Body of pancreas (tissue), 4 donors: ENCODE measurements around the gene PRIM1. TPM values are rescaled to one million over a fixed set of nuclear protein-coding genes. Genes with fewer than 3 reads are reported as not detected.

ENCODE experiments used
- ATAC-seq: fragments of 150-250 bp; one replicate; pipeline ENCODE4 v1.9.1; 2016
- DNase-seq, 4 donors: peaks; one replicate each; pipeline ENCODE4 v3.0.0-alpha.2; 2019
- H3K27ac ChIP-seq, 4 donors: fragments of 200-600 bp; sonication (generic); 1 replicate in 3 of 4; 2 replicates in 1 of 4; pipeline versions ENCODE4 v1.5.1 to v1.6.1; 2016 to 2019; ENCODE audit warnings: mild to moderate bottlenecking in 1 of 4, mixed read lengths in 1 of 4, moderate library complexity in 1 of 4
- H3K27me3 ChIP-seq, 2 donors: fragments of 200-600 bp; sonication (generic); one replicate each; pipeline ENCODE4 v1.6.0; 2016; ENCODE audit warnings: mild to moderate bottlenecking in 1 of 2
- H3K36me3 ChIP-seq, 2 donors: fragments of 200-600 bp; sonication (generic); replicated peaks in 1 of 2; 2 replicates each; pipeline ENCODE4 v1.5.1; 2016; ENCODE audit warnings: low read depth in 2 of 2; ENCODE audit not compliant: insufficient read depth in 1 of 2
- H3K4me1 ChIP-seq: fragments of 200-600 bp; sonication (generic); one replicate; pipeline ENCODE4 v1.6.0; 2016
- H3K4me3 ChIP-seq, 2 donors: fragments of 200-600 bp; sonication (generic); 1 replicate in 1 of 2; 2 replicates in 1 of 2; pipeline ENCODE4 v1.5.1; 2016 to 2019
- H3K9me3 ChIP-seq, 3 donors: fragments of 200-600 bp; sonication (generic); 1 replicate in 2 of 3; 2 replicates in 1 of 3; pipeline ENCODE4 v1.5.1; 2016
- POLR2A ChIP-seq, 3 donors: fragments of 450-650 bp; IDR thresholded peaks; one replicate each; pipeline ENCODE4 v1.6.1; 2016; ENCODE audit warnings: antibody characterized with exemption in 3 of 3, mild to moderate bottlenecking in 2 of 3
- WGBS, 2 donors: methylation state at CpG; one replicate each; pipeline ENCODE4 v1.1.5; 2017; 5-methylcytosine and 5-hydroxymethylcytosine counted together
- intact Hi-C: fragments of 100-400 bp; cut with DNase I; formaldehyde crosslinking; loops from one replicate; pipeline ENCODE4 v1.15.1; 2023
- total RNA-seq, 2 donors: library from RNA; depleted of rRNA; stranded (reverse); fragments of >200 nt; gene quantifications; one replicate each; pipeline ENCODE4 v1.1.0, GENCODE V29; 2016
- TF ChIP-seq, protein P1 (sequence below), 7 experiments: fragments of 450-650 bp in 4 of 7; fragments of 200-600 bp in 3 of 7; sonication (generic) in 3 of 7; IDR thresholded peaks; one replicate each; pipeline ENCODE4 v1.5.1; 2016 to 2019; ENCODE audit warnings: antibody characterized with exemption in 7 of 7

Gene PRIM1
- total RNA-seq, 2 donors from 2014 or later: 4.4 to 28.0 TPM

- ATAC-seq (no peak), DNase-seq (no peak)
- H3K9me3 ChIP-seq: no peaks in the 10 kb centered on the region
- no peak overlapping the region for H3K27ac ChIP-seq
- peaks cover 14 to 21% of the 10 kb centered on the region in 2 donors for H3K36me3 ChIP-seq
- intact Hi-C loops: no loop called here
- no peaks in the 10 kb centered on the region for H3K27me3 ChIP-seq
- peaks cover 65% of the 10 kb centered on the region for H3K4me1 ChIP-seq
- 69 to 94% methylated on average over 3 to 4 of the region's 4 CpGs for WGBS, 2 donors
- no peak overlapping the region for H3K4me3 ChIP-seq
- TF ChIP-seq, protein P1, sequence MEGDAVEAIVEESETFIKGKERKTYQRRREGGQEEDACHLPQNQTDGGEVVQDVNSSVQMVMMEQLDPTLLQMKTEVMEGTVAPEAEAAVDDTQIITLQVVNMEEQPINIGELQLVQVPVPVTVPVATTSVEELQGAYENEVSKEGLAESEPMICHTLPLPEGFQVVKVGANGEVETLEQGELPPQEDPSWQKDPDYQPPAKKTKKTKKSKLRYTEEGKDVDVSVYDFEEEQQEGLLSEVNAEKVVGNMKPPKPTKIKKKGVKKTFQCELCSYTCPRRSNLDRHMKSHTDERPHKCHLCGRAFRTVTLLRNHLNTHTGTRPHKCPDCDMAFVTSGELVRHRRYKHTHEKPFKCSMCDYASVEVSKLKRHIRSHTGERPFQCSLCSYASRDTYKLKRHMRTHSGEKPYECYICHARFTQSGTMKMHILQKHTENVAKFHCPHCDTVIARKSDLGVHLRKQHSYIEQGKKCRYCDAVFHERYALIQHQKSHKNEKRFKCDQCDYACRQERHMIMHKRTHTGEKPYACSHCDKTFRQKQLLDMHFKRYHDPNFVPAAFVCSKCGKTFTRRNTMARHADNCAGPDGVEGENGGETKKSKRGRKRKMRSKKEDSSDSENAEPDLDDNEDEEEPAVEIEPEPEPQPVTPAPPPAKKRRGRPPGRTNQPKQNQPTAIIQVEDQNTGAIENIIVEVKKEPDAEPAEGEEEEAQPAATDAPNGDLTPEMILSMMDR (IDR thresholded peaks at IDR 0.05): no peak
- no peak for TF ChIP-seq POLR2A (IDR thresholded peaks at IDR 0.05)
These were observed 34.9 kb downstream of the PRIM1 start for GRCh38 chr12:56716933-56717880.

- Histone ChIP-seq H3K4me3 (no peak overlapping the region), H3K27me3 (no peaks in the 10 kb centered on the region), H3K4me1 (peaks cover 57% of the 10 kb centered on the region), H3K9me3 (no peaks in the 10 kb centered on the region), H3K27ac (no peak overlapping the region), H3K36me3 (peaks cover 17 to 24% of the 10 kb centered on the region in 2 donors)
- 47 to 67% methylated on average over 1 of the region's 1 CpG for WGBS, 2 donors
- intact Hi-C loops: no loop called here
- TF ChIP-seq, protein P1 (IDR thresholded peaks at IDR 0.05): no peak
- TF ChIP-seq POLR2A (IDR thresholded peaks at IDR 0.05): no peak
- DNase-seq: no peak
- no peak for ATAC-seq
These were observed 35.7 kb downstream of the PRIM1 start for GRCh38 chr12:56716458-56716857.

DNA sequence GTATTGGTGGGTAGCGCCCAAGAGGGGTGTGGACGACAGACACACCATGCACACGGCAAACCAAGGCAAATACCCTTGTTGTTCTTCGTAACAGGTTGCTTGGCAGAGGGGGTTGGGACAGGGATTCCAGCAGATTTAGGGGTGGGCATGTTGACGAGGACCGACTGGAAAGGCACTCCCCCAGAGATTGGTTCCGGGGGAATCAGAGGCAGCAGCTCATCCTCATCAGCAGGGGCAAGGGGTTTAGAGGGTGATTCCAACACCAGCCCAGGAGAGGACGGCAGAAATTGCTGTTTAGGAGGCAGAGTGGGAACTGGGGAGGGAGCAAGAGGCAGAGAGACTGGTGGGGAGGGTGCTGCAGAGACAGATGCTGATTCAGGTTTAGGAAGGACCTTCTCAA is 36.3 kb downstream of the PRIM1 start:
- H3K9me3 ChIP-seq: no peaks in the 10 kb centered on the region
- ATAC-seq (no peak), DNase-seq (no peak)
- peaks cover 17 to 26% of the 10 kb centered on the region in 2 donors for H3K36me3 ChIP-seq
- peaks cover 51% of the 10 kb centered on the region for H3K4me1 ChIP-seq
- intact Hi-C loops: no loop called here
- H3K27ac ChIP-seq: no peak overlapping the region
- H3K4me3 ChIP-seq: no peak overlapping the region
- no peaks in the 10 kb centered on the region for H3K27me3 ChIP-seq
- TF ChIP-seq POLR2A (IDR thresholded peaks at IDR 0.05): no peak
- TF ChIP-seq, protein P1 (IDR thresholded peaks at IDR 0.05): no peak
- WGBS, 2 donors: 71 to 77% methylated on average over 8 of the region's 8 CpGs

GRCh38 chr12:56714431-56714929 is 37.6 kb downstream of the PRIM1 start:
- Histone ChIP-seq H3K9me3 (no peaks in the 10 kb centered on the region), H3K4me3 (no peak overlapping the region), H3K4me1 (peaks cover 38% of the 10 kb centered on the region), H3K27me3 (no peaks in the 10 kb centered on the region), H3K27ac (no peak overlapping the region), H3K36me3 (peaks cover 17 to 26% of the 10 kb centered on the region in 2 donors)
- ATAC-seq: no peak
- WGBS, 2 donors: 72 to 78% methylated on average over 2 of the region's 2 CpGs
- DNase-seq: no peak
- intact Hi-C loops: no loop called here
- TF ChIP-seq, protein P1 (IDR thresholded peaks at IDR 0.05): no peak
- TF ChIP-seq POLR2A (IDR thresholded peaks at IDR 0.05): no peak
